Activated naive CD8-positive, alpha-beta T cell treated with anti-CD3 and anti-CD28 coated beads for 36 hours (primary cell): Measurements from ENCODE around the gene C2. TPM values are rescaled to one million over a fixed set of nuclear protein-coding genes. Genes with fewer than 3 reads are reported as not detected.
"Not testable (repeated sequence)": the region's sequence is repeated elsewhere in the genome, so short reads cannot be mapped to it uniquely, and the experiment has no call there.

ENCODE experiments used
- DNase-seq: peaks from one replicate; pipeline ENCODE4 v3.0.0; 2021
- H3K27ac Mint-ChIP-seq: one replicate; pipeline ENCODE4 v1.8.0; 2022; ENCODE audit warnings: mild to moderate bottlenecking, moderate library complexity, mixed read lengths
- H3K27me3 Mint-ChIP-seq: one replicate; pipeline ENCODE4 v1.8.0; 2022; ENCODE audit warnings: mild to moderate bottlenecking, mixed read lengths
- H3K36me3 Mint-ChIP-seq: one replicate; pipeline ENCODE4 v1.8.0; 2021; ENCODE audit warnings: mild to moderate bottlenecking, mixed read lengths
- H3K4me1 Mint-ChIP-seq: one replicate; pipeline ENCODE4 v1.8.0; 2021; ENCODE audit warnings: mixed read lengths
- H3K4me3 Mint-ChIP-seq: one replicate; pipeline ENCODE4 v1.8.0; 2022; ENCODE audit warnings: mild to moderate bottlenecking, moderate library complexity, mixed read lengths
- H3K9me3 Mint-ChIP-seq: one replicate; pipeline ENCODE4 v1.8.0; 2022; ENCODE audit warnings: mixed read lengths
- total RNA-seq, 2 experiments: library from RNA; stranded (reverse); gene quantifications; one replicate each; pipeline ENCODE4 v1.2.3, GENCODE V29; 2021

The C2 gene
- total RNA-seq, 2 experiments from 2014 or later: 0.42 to 1.6 TPM

- H3K27me3 Mint-ChIP-seq: no peaks in the 10 kb centered on the region
- peak overlapping the region; percentile 96 for H3K4me3 Mint-ChIP-seq
- peaks cover 17% of the 10 kb centered on the region for H3K36me3 Mint-ChIP-seq
- DNase-seq: no peak
- peaks cover 37% of the 10 kb centered on the region for H3K4me1 Mint-ChIP-seq
- no peaks in the 10 kb centered on the region for H3K9me3 Mint-ChIP-seq
- H3K27ac Mint-ChIP-seq: peak overlapping the region; percentile 100
Measured at GRCh38 chr6:31969712-31970603, 42.4 kb downstream of the C2 start.

GRCh38 chr6:31970604-31971271 is 43.2 kb downstream of the C2 start:
- DNase-seq: no peak
- H3K9me3 Mint-ChIP-seq: no peaks in the 10 kb centered on the region
- H3K4me3 Mint-ChIP-seq: peak overlapping the region; percentile 96
- H3K27me3 Mint-ChIP-seq: no peaks in the 10 kb centered on the region
- peak overlapping the region; percentile 100 for H3K27ac Mint-ChIP-seq
- peaks cover 16% of the 10 kb centered on the region for H3K36me3 Mint-ChIP-seq
- peaks cover 37% of the 10 kb centered on the region for H3K4me1 Mint-ChIP-seq

DNA sequence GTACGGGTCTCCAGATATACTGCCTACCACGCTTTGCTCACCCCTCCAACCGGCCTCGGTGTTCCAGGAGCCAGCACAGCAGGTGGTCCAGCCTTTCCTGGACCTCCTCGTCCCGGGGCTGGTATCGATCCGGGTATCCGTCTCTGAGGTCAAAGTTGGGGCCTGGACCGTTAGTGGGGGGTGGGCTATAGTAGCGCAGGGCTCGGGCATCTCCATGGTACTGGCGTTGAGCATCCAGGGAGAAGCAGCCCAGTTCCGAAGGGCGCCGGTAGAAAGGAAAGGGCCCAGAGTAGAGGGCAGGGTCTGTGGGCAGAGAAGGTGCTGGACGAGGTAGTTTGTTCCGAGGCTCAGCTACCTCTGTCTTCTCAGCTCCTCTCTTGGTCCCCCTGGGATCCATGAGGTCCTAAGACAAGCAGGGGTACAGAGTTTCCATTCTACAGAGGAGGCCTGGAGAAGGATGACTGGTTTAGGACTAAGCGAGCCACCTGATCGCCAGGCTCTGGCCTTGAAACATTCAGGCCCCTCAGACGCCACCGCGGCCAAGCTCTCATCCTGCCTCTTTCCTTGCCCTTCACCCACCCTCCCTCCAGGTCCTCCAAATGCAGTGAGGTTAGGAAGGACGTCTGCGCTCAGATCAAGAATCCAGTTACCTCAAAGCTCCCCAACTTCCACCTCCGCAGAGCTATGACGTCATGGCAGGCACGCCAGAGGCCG is 43.9 kb downstream of the C2 start:
- peak overlapping the region; percentile 96 for H3K4me3 Mint-ChIP-seq
- H3K36me3 Mint-ChIP-seq: peaks cover 16% of the 10 kb centered on the region
- peaks cover 37% of the 10 kb centered on the region for H3K4me1 Mint-ChIP-seq
- H3K9me3 Mint-ChIP-seq: no peaks in the 10 kb centered on the region
- peak overlapping the region; percentile 100 for H3K27ac Mint-ChIP-seq
- DNase-seq: no peak
- no peaks in the 10 kb centered on the region for H3K27me3 Mint-ChIP-seq

DNA sequence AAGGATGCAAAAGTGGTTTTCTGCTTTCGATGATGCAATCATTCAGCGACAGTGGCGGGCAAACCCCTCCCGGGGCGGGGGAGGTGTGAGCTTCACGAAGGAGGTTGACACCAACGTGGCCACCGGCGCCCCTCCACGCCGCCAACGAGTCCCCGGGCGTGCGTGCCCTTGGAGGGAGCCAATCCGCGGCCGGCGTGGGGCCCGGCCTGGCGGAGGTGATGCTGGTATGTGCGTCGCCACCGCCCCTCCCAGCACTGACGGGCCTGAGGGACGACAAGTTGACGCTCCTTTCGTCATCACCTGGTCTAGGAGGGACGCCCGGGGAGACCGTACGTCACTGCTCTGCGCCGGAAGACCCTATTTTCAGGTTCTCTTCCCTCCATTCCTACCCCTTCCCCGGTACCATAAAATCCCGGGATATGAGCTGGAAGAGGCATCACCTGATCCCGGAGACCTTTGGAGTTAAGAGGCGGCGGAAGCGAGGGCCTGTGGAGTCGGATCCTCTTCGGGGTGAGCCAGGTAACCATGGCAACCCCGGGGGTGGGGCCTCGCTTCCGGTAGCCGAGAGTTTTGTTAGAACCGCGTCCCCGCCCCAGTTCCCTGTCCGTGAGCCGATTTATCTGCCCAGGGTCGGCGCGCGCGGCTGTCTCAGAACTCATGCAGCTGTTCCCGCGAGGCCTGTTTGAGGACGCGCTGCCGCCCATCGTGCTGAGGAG is 44.6 kb downstream of the C2 start, which contains the start of gene DXO:
DXO (minus strand) TSS at position 146 of the 716 bp plus-strand sequence. CDS start 463 bp downstream, outside the sequence.
- Mint-ChIP-seq H3K27me3 (no peaks in the 10 kb centered on the region), H3K36me3 (peaks cover 21% of the 10 kb centered on the region), H3K27ac (peak within 1 kb of the TSS; percentile 100), H3K9me3 (no peaks in the 10 kb centered on the region), H3K4me1 (peaks cover 37% of the 10 kb centered on the region), H3K4me3 (peak within 1 kb of the TSS; percentile 96)
- peak; percentile 99 for DNase-seq

DNA sequence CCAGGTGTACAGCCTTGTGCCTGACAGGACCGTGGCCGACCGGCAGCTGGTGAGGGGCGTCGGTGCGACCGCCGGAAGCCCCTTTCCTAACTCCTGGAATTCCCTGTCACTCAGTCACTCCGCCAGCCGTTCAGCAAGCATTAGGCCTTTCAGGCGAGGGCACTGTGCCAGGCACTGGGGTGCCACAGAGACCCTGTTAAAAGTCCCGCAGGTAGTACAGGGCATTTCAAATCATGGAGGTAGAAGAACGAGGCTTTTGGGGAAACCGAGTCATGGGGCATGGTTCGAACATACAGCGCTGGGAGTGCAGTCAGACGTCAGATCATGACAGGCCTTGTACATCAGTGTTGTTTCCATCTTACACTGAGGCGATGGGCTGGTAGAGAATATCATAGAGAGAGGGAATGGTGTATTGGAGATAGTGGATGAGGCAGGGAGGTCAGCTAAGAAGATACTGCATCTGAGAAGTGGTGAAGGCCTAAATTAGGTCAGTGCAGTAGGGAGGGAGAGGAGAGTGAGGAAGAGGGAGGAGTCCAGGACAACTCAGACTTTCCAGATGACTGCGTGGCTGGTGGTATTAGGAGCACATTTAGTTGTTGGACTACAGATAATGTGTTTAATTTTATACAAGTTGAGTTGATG is 45.3 kb downstream of the C2 start:
- no peaks in the 10 kb centered on the region for H3K9me3 Mint-ChIP-seq
- H3K27ac Mint-ChIP-seq: peak overlapping the region; percentile 100
- peaks cover 19% of the 10 kb centered on the region for H3K36me3 Mint-ChIP-seq
- DNase-seq: peak; percentile 20
- peak overlapping the region; percentile 96 for H3K4me3 Mint-ChIP-seq
- H3K27me3 Mint-ChIP-seq: no peaks in the 10 kb centered on the region
- peaks cover 37% of the 10 kb centered on the region for H3K4me1 Mint-ChIP-seq

- not testable (repeated sequence) for H3K27me3 Mint-ChIP-seq, H3K36me3 Mint-ChIP-seq, H3K4me3 Mint-ChIP-seq, H3K9me3 Mint-ChIP-seq, H3K27ac Mint-ChIP-seq, DNase-seq
- peaks cover 27% of the 10 kb centered on the region for H3K4me1 Mint-ChIP-seq
Measured at GRCh38 chr6:31976065-31976464, 48.5 kb downstream of the C2 start.

GRCh38 chr6:31977816-31978431 is 50.4 kb downstream of the C2 start:
- Mint-ChIP-seq H3K4me3 (no peak overlapping the region), H3K27me3 (no peaks in the 10 kb centered on the region), H3K27ac (no peak overlapping the region), H3K36me3 (peaks cover 9% of the 10 kb centered on the region), H3K4me1 (peaks cover 20% of the 10 kb centered on the region), H3K9me3 (no peaks in the 10 kb centered on the region)
- DNase-seq: no peak

- Mint-ChIP-seq H3K4me3 (no peak overlapping the region), H3K36me3 (peaks cover 5% of the 10 kb centered on the region), H3K9me3 (no peaks in the 10 kb centered on the region), H3K27ac (peak overlapping the region; percentile 77), H3K27me3 (no peaks in the 10 kb centered on the region), H3K4me1 (peaks cover 12% of the 10 kb centered on the region)
- DNase-seq: no peak
Measured at GRCh38 chr6:31978831-31979230, 51.3 kb downstream of the C2 start.

GRCh38 chr6:31979238-31979898 is 51.9 kb downstream of the C2 start:
- H3K9me3 Mint-ChIP-seq: no peaks in the 10 kb centered on the region
- no peak overlapping the region for H3K4me3 Mint-ChIP-seq
- no peaks in the 10 kb centered on the region for H3K27me3 Mint-ChIP-seq
- H3K4me1 Mint-ChIP-seq: peaks cover 9% of the 10 kb centered on the region
- no peak for DNase-seq
- peak overlapping the region; percentile 77 for H3K27ac Mint-ChIP-seq
- peaks cover 5% of the 10 kb centered on the region for H3K36me3 Mint-ChIP-seq

DNA sequence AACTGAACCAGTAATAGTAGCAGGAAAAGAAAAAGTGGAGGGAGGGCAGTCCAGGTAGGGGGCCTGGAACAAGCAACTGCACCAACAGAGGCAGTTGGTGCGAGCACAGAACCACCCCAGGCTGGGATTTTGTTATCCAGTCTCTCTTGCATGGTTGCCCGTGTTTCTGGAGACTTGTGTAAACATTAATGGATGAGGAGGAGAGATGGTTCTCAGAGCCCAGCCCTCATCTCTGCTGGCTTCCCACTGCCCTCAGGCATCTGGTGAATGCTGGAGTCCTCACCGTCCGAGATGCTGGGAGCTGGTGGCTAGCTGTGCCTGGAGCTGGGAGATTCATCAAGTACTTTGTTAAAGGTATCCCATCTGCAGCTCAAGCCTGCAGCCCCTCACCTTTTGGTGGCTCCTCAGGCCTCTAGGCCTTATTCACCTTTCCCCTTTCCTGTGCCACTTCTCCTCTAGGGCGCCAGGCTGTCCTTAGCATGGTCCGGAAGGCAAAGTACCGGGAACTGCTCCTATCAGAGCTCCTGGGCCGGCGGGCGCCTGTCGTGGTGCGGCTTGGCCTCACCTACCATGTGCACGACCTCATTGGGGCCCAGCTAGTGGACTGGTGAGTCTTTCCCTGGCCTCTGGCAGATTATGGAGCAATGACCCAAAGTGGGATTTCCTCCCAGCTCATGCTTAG is 52.8 kb downstream of the C2 start:
- H3K27ac Mint-ChIP-seq: peak overlapping the region; percentile 75
- H3K36me3 Mint-ChIP-seq, H3K4me1 Mint-ChIP-seq, H3K4me3 Mint-ChIP-seq, H3K9me3 Mint-ChIP-seq, DNase-seq, H3K27me3 Mint-ChIP-seq: not testable (repeated sequence)

DNA sequence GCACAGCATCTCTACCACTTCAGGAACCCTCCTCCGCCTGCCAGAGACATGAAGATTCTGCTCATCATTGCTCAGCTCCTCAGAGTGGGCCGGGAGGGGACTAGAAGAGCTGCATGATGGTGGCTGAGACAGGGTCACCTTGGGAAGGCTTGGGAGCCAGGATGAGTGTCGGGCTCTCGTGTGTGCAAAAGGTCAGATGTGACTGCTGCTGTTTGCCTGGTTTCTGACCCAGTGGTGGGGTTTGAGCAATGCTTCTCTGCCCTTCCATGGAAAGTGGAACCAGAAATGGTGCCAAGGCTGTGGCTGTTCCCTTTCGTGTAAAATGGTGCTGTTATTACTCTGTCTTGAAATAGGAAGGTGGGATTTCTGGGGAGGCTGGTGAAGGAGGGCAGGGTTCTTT is 53.5 kb downstream of the C2 start:
- H3K27me3 Mint-ChIP-seq, DNase-seq, H3K27ac Mint-ChIP-seq, H3K4me3 Mint-ChIP-seq, H3K4me1 Mint-ChIP-seq, H3K36me3 Mint-ChIP-seq, H3K9me3 Mint-ChIP-seq: not testable (repeated sequence)

DNA sequence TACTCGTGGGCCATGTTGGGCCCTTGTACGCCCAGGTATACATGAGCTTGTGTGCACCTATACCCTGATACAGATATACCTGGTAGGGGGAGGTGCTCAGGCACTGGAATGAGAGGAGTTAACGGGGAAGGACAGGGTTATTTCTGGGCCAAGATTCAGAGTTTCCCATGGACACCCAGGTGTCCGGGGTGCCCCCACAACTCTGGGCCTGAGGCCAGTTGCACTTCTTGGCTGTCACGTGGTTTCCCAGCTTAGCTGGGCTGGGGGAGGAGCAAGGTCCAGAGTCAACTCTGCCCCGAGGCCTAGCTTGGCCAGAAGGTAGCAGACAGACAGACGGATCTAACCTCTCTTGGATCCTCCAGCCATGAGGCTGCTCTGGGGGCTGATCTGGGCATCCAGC is 54.2 kb downstream of the C2 start, which contains the start of gene C4A:
C4A (plus strand) TSS at position 314 of the 400 bp plus-strand sequence; CDS start at position 365, 51 bp downstream.
- H3K27me3 Mint-ChIP-seq, H3K9me3 Mint-ChIP-seq, H3K36me3 Mint-ChIP-seq, H3K4me3 Mint-ChIP-seq, H3K27ac Mint-ChIP-seq, H3K4me1 Mint-ChIP-seq, DNase-seq: not testable (repeated sequence)

GRCh38 chr6:31989363-31989762 is 61.8 kb downstream of the C2 start:
- H3K9me3 Mint-ChIP-seq, H3K27me3 Mint-ChIP-seq, H3K36me3 Mint-ChIP-seq, H3K4me3 Mint-ChIP-seq, H3K4me1 Mint-ChIP-seq, DNase-seq, H3K27ac Mint-ChIP-seq: not testable (repeated sequence)
